ENCODE results near the gene ATP6V1F.

DNA sequence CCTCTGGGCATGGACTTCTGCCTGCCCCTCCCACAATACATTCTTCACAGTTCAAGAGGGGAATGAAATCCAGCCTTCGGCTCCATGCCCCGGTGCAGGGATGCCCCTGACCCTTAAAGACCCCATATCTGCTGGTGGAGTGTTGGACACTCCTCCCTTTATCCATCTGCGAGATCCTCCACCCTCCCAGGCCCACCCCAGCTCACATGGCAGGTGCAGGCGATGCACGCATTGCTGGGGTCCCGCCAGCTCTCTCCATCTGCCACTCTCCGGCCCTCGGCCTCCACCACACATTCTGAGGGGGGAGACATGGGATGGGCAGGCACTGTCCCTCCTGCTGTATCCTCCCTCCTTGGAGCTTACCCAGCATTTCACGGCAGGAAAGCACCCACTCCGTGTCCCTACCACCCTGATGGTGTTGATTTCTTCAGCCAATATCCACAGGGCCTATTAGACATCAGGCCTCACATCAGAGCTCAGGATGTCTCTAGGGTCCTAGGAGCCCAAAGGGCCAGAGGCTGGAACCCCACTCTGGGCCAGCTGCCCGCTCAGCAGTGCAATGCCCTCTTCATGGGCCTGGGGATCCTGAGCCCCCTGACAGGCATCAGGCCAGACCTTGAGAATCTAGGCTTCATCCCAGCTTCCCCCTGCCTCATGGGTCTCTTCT lies 18.3 kb downstream of the ATP6V1F start:
- TF ChIP-seq GATA2 (IDR thresholded peaks at IDR 0.05; ENCODE audit: low read depth, low read length) (no peak), GATA3 (IDR thresholded peaks at IDR 0.05; ENCODE audit: low read depth, low read length) (no peak)

Data from SH-SY5Y (cell line).